SK-N-SH treated with all-trans-retinoic acid at 6 μM for 48 hours (cell line): ENCODE data around the gene ITPKB.

Source experiments
- ATAC-seq: fragments of 200-7000 bp; cut with Tn5 transposase; 3 replicates; pipeline ENCODE4 v1.9.1; 2020; ENCODE audit warnings: mild to moderate bottlenecking, moderate library complexity
- CSDC2 ChIP-seq: fragments of 250-450 bp; sonication (Bioruptor Pico); IDR thresholded peaks from 2 replicates; pipeline ENCODE4 v1.5.0; 2020; ENCODE audit warnings: mild to moderate bottlenecking, moderate library complexity
- CSRNP3 ChIP-seq: fragments of 250-450 bp; sonication (Bioruptor Pico); IDR thresholded peaks from 2 replicates; pipeline ENCODE4 v1.5.1; 2021; ENCODE audit warnings: mild to moderate bottlenecking, moderate library complexity
- ESRRG ChIP-seq: fragments of 250-450 bp; sonication (Bioruptor Pico); IDR thresholded peaks from 2 replicates; pipeline ENCODE4 v1.6.1; 2021; ENCODE audit warnings: mild to moderate bottlenecking
- GLIS3 ChIP-seq: fragments of 250-450 bp; sonication (Bioruptor Pico); IDR thresholded peaks from 2 replicates; pipeline ENCODE4 v1.5.0; 2020; ENCODE audit warnings: mild to moderate bottlenecking, moderate library complexity
- OSR1 ChIP-seq: fragments of 250-450 bp; sonication (Bioruptor Pico); IDR thresholded peaks from 2 replicates; pipeline ENCODE4 v1.8.0; 2022; ENCODE audit warnings: moderate library complexity, mild to moderate bottlenecking, inconsistent platforms
- PATZ1 ChIP-seq: fragments of 250-450 bp; sonication (Bioruptor Pico); IDR thresholded peaks from 2 replicates; pipeline ENCODE4 v1.8.0; 2020; ENCODE audit warnings: mild to moderate bottlenecking, moderate library complexity, borderline replicate concordance
- POU6F1 ChIP-seq: fragments of 250-450 bp; sonication (Bioruptor Pico); IDR thresholded peaks from 2 replicates; pipeline ENCODE4 v1.8.0; 2021; ENCODE audit warnings: low read depth, mild to moderate bottlenecking, moderate library complexity, borderline replicate concordance
- PPARA ChIP-seq: fragments of 250-450 bp; sonication (Bioruptor Pico); IDR thresholded peaks from 2 replicates; pipeline ENCODE4 v1.5.0; 2020; ENCODE audit warnings: mild to moderate bottlenecking, borderline replicate concordance
- RARB ChIP-seq: fragments of 250-450 bp; sonication (Bioruptor Pico); IDR thresholded peaks from 2 replicates; pipeline ENCODE4 v1.8.0; 2021; ENCODE audit warnings: mild to moderate bottlenecking, moderate library complexity
- SNAI2 ChIP-seq: fragments of 250-450 bp; sonication (Bioruptor Pico); IDR thresholded peaks from 2 replicates; pipeline ENCODE4 v1.5.0; 2020; ENCODE audit warnings: mild to moderate bottlenecking, moderate library complexity
- TCF4 ChIP-seq: fragments of 250-450 bp; sonication (Bioruptor Pico); IDR thresholded peaks from 2 replicates; pipeline ENCODE4 v1.8.0; 2021; ENCODE audit warnings: mild to moderate bottlenecking, moderate library complexity, borderline replicate concordance
- TOX ChIP-seq: fragments of 250-450 bp; sonication (Bioruptor Pico); IDR thresholded peaks from 2 replicates; pipeline ENCODE4 v1.8.0; 2021; ENCODE audit warnings: mild to moderate bottlenecking, moderate library complexity, borderline replicate concordance
- ZC3H10 ChIP-seq: fragments of 250-450 bp; sonication (Bioruptor Pico); IDR thresholded peaks from 2 replicates; pipeline ENCODE4 v1.5.1; 2021; ENCODE audit warnings: mild to moderate bottlenecking, moderate library complexity
- ZFP30 ChIP-seq: fragments of 450-650 bp; formaldehyde crosslinking; IDR thresholded peaks from 2 replicates; pipeline ENCODE4 v1.5.0; 2022; ENCODE audit warnings: mild to moderate bottlenecking, moderate library complexity
- ZNF565 ChIP-seq: fragments of 450-650 bp; formaldehyde crosslinking; conservative IDR thresholded peaks from 2 replicates; pipeline ENCODE4 v1.5.0; 2020; ENCODE audit warnings: low read depth, mild to moderate bottlenecking, moderate library complexity
- ZNF70 ChIP-seq: fragments of 450-650 bp; formaldehyde crosslinking; IDR thresholded peaks from 2 replicates; pipeline ENCODE4 v1.5.0; 2020; ENCODE audit warnings: mild to moderate bottlenecking, moderate library complexity

Gene ITPKB

GRCh38 chr1:226730071-226730470 is 9.0 kb downstream of the ITPKB start:
- no peak for ATAC-seq
- no peak for TF ChIP-seq CSDC2 (CRISPR knock-in tag)
- no peak for TF ChIP-seq PATZ1 (CRISPR knock-in tag)
- TF ChIP-seq ZFP30 (CRISPR knock-in tag): no peak
- TF ChIP-seq PPARA (CRISPR knock-in tag): no peak
- no peak for TF ChIP-seq ZNF565 (CRISPR knock-in tag)
- no peak for TF ChIP-seq TCF4 (CRISPR knock-in tag)
- TF ChIP-seq RARB (CRISPR knock-in tag): no peak
- TF ChIP-seq ZC3H10: no peak

GRCh38 chr1:226728448-226728847 is 10.6 kb downstream of the ITPKB start:
- no peak for ATAC-seq
- TF ChIP-seq ZNF565 (CRISPR knock-in tag): no peak
- TF ChIP-seq TOX: no peak
- TF ChIP-seq SNAI2 (CRISPR knock-in tag): no peak
- no peak for TF ChIP-seq POU6F1 (CRISPR knock-in tag)
- no peak for TF ChIP-seq PPARA (CRISPR knock-in tag)
- TF ChIP-seq OSR1 (CRISPR knock-in tag): no peak
- no peak for TF ChIP-seq CSDC2 (CRISPR knock-in tag)

- TF ChIP-seq CSDC2 (CRISPR knock-in tag) (no peak), PPARA (CRISPR knock-in tag) (no peak), ESRRG (CRISPR knock-in tag) (no peak), ZNF70 (CRISPR knock-in tag) (no peak), ZNF565 (CRISPR knock-in tag) (no peak), CSRNP3 (CRISPR knock-in tag) (no peak), RARB (CRISPR knock-in tag) (no peak)
- TF ChIP-seq, all 23 proteins: peak for 0
- no peak for ATAC-seq
Measured at GRCh38 chr1:226725897-226726267, 13.2 kb downstream of the ITPKB start.

GRCh38 chr1:226723657-226724532 is 15.2 kb downstream of the ITPKB start:
- ATAC-seq: peak; percentile 85
- TF ChIP-seq ZC3H10: no peak
- TF ChIP-seq, all 23 proteins: peak for 0

GRCh38 chr1:226722901-226723656 is 16.0 kb downstream of the ITPKB start:
- no peak for ATAC-seq
- TF ChIP-seq CSRNP3 (CRISPR knock-in tag) (no peak), GLIS3 (no peak)
- TF ChIP-seq, all 23 proteins: peak for 0
